Activated naive CD4-positive, alpha-beta T cell treated with anti-CD3 and anti-CD28 coated beads, Interleukin-2, amount 10 ng/mL, durations not matched to agents 7 days and 5 days (primary cell): Measurements from ENCODE around the gene ZC2HC1C.

Experiments used
- CTCF ChIA-PET: fragments of 350-600 bp; sonication (Branson Sonifier 250); formaldehyde crosslinking; loops from one replicate; lab custom pipeline; 2021; ENCODE audit warnings: antibody characterized with exemption; lab: Charles Lee
- DNase-seq: peaks from one replicate; pipeline ENCODE4 v3.0.0-alpha.2; 2020
- H3K27ac Mint-ChIP-seq: one replicate; pipeline ENCODE4 v1.8.0; 2021; ENCODE audit warnings: mild to moderate bottlenecking, moderate library complexity, mixed read lengths
- H3K27me3 Mint-ChIP-seq: one replicate; pipeline ENCODE4 v1.8.0; 2021; ENCODE audit warnings: mild to moderate bottlenecking, mixed read lengths
- H3K36me3 Mint-ChIP-seq: one replicate; pipeline ENCODE4 v1.8.0; 2021; ENCODE audit warnings: mixed read lengths
- H3K4me1 Mint-ChIP-seq: one replicate; pipeline ENCODE4 v1.8.0; 2021; ENCODE audit warnings: mixed read lengths
- H3K4me3 Mint-ChIP-seq: one replicate; pipeline ENCODE4 v1.8.0; 2021; ENCODE audit warnings: mild to moderate bottlenecking, moderate library complexity, mixed read lengths
- H3K9me3 Mint-ChIP-seq: one replicate; pipeline ENCODE4 v1.8.0; 2021; ENCODE audit warnings: mixed read lengths

The ZC2HC1C gene

GRCh38 chr14:75069121-75069810 lies at the start of gene ZC2HC1C:
Gene ZC2HC1C, plus strand, starts transcription at chr14:75069641. Its CDS starts 933 bp downstream, at chr14:75070574.
- DNase-seq: peak; percentile 70
- H3K36me3 Mint-ChIP-seq: no peaks in the 10 kb centered on the region
- CTCF ChIA-PET: interaction anchor here (2.3 kb wide), 1 partner anchor 19 kb away, joined by 8 read pairs; no protein-coding TSS in a partner anchor
- peak within 1 kb of the TSS; percentile 58 for H3K27ac Mint-ChIP-seq
- peaks cover 15% of the 10 kb centered on the region for H3K4me1 Mint-ChIP-seq
- H3K27me3 Mint-ChIP-seq: peaks cover 18% of the 10 kb centered on the region
- no peaks in the 10 kb centered on the region for H3K9me3 Mint-ChIP-seq
- H3K4me3 Mint-ChIP-seq: peak within 1 kb of the TSS; percentile 11

GRCh38 chr14:75022655-75023054 lies 46.8 kb upstream of the ZC2HC1C start:
- peaks cover 15% of the 10 kb centered on the region for H3K36me3 Mint-ChIP-seq
- CTCF ChIA-PET: interaction anchor here (1.3 to 1.6 kb wide), 2 partner anchors 8 to 75 kb away, joined by 4 to 6 read pairs; no protein-coding TSS in a partner anchor
- H3K27me3 Mint-ChIP-seq: no peaks in the 10 kb centered on the region
- no peak overlapping the region for H3K27ac Mint-ChIP-seq
- no peak overlapping the region for H3K4me3 Mint-ChIP-seq
- H3K4me1 Mint-ChIP-seq: no peaks in the 10 kb centered on the region
- H3K9me3 Mint-ChIP-seq: no peaks in the 10 kb centered on the region
- DNase-seq: no peak

- Mint-ChIP-seq H3K4me3 (no peak overlapping the region), H3K4me1 (no peaks in the 10 kb centered on the region), H3K36me3 (peaks cover 16% of the 10 kb centered on the region), H3K27me3 (no peaks in the 10 kb centered on the region), H3K9me3 (no peaks in the 10 kb centered on the region), H3K27ac (no peak overlapping the region)
- CTCF ChIA-PET: interaction anchor here (1.3 to 1.6 kb wide), 2 partner anchors 9 to 75 kb away, joined by 4 to 6 read pairs; no protein-coding TSS in a partner anchor
- no peak for DNase-seq
Observed at GRCh38 chr14:75023108-75023507, 46.3 kb upstream of the ZC2HC1C start.

GRCh38 chr14:75025082-75025481 lies 44.4 kb upstream of the ZC2HC1C start:
- CTCF ChIA-PET: no interaction called here
- Mint-ChIP-seq H3K36me3 (peaks cover 9% of the 10 kb centered on the region), H3K4me3 (no peak overlapping the region), H3K27me3 (no peaks in the 10 kb centered on the region), H3K27ac (no peak overlapping the region), H3K9me3 (no peaks in the 10 kb centered on the region), H3K4me1 (no peaks in the 10 kb centered on the region)
- no peak for DNase-seq

GRCh38 chr14:75025876-75026275 lies 43.6 kb upstream of the ZC2HC1C start:
- H3K36me3 Mint-ChIP-seq: peaks cover 11% of the 10 kb centered on the region
- DNase-seq: no peak
- H3K27me3 Mint-ChIP-seq: no peaks in the 10 kb centered on the region
- H3K27ac Mint-ChIP-seq: no peak overlapping the region
- no peaks in the 10 kb centered on the region for H3K9me3 Mint-ChIP-seq
- H3K4me3 Mint-ChIP-seq: no peak overlapping the region
- H3K4me1 Mint-ChIP-seq: no peaks in the 10 kb centered on the region
- CTCF ChIA-PET: interaction anchor here (1.2 kb wide), 1 partner anchor 79 kb away, joined by 4 read pairs; no protein-coding TSS in a partner anchor

- no peak for DNase-seq
- no peak overlapping the region for H3K4me3 Mint-ChIP-seq
- CTCF ChIA-PET: no interaction called here
- H3K27ac Mint-ChIP-seq: no peak overlapping the region
- H3K9me3 Mint-ChIP-seq: no peaks in the 10 kb centered on the region
- no peaks in the 10 kb centered on the region for H3K4me1 Mint-ChIP-seq
- H3K27me3 Mint-ChIP-seq: no peaks in the 10 kb centered on the region
- H3K36me3 Mint-ChIP-seq: peaks cover 13% of the 10 kb centered on the region
Observed at GRCh38 chr14:75030147-75030546, 39.3 kb upstream of the ZC2HC1C start.

- Mint-ChIP-seq H3K27me3 (no peaks in the 10 kb centered on the region), H3K36me3 (peaks cover 15% of the 10 kb centered on the region), H3K9me3 (no peaks in the 10 kb centered on the region), H3K4me3 (no peak overlapping the region), H3K27ac (no peak overlapping the region), H3K4me1 (no peaks in the 10 kb centered on the region)
- DNase-seq: no peak
- CTCF ChIA-PET: no interaction called here
Observed at GRCh38 chr14:75032939-75033338, 36.5 kb upstream of the ZC2HC1C start.

- no peaks in the 10 kb centered on the region for H3K9me3 Mint-ChIP-seq
- H3K4me3 Mint-ChIP-seq: no peak overlapping the region
- peaks cover 10% of the 10 kb centered on the region for H3K36me3 Mint-ChIP-seq
- peaks cover 7% of the 10 kb centered on the region for H3K4me1 Mint-ChIP-seq
- no peaks in the 10 kb centered on the region for H3K27me3 Mint-ChIP-seq
- H3K27ac Mint-ChIP-seq: no peak overlapping the region
- no peak for DNase-seq
- CTCF ChIA-PET: no interaction called here
Observed at GRCh38 chr14:75040507-75040906, 28.9 kb upstream of the ZC2HC1C start.

GRCh38 chr14:75040959-75041358 lies 28.5 kb upstream of the ZC2HC1C start:
- DNase-seq: no peak
- Mint-ChIP-seq H3K36me3 (peaks cover 10% of the 10 kb centered on the region), H3K9me3 (no peaks in the 10 kb centered on the region), H3K27me3 (no peaks in the 10 kb centered on the region), H3K27ac (no peak overlapping the region), H3K4me1 (peaks cover 7% of the 10 kb centered on the region), H3K4me3 (no peak overlapping the region)
- CTCF ChIA-PET: no interaction called here

- peaks cover 7% of the 10 kb centered on the region for H3K4me1 Mint-ChIP-seq
- no peak overlapping the region for H3K4me3 Mint-ChIP-seq
- no peaks in the 10 kb centered on the region for H3K9me3 Mint-ChIP-seq
- no peak overlapping the region for H3K27ac Mint-ChIP-seq
- CTCF ChIA-PET: interaction anchor here (0.9 kb wide), 1 partner anchor 96 kb away, joined by 3 read pairs; no protein-coding TSS in a partner anchor
- peaks cover 13% of the 10 kb centered on the region for H3K36me3 Mint-ChIP-seq
- H3K27me3 Mint-ChIP-seq: no peaks in the 10 kb centered on the region
- DNase-seq: no peak
Observed at GRCh38 chr14:75041613-75042012, 27.8 kb upstream of the ZC2HC1C start.

GRCh38 chr14:75042035-75042434 lies 27.4 kb upstream of the ZC2HC1C start:
- Mint-ChIP-seq H3K36me3 (peaks cover 12% of the 10 kb centered on the region), H3K27me3 (no peaks in the 10 kb centered on the region), H3K27ac (no peak overlapping the region), H3K4me3 (no peak overlapping the region), H3K9me3 (no peaks in the 10 kb centered on the region), H3K4me1 (peaks cover 7% of the 10 kb centered on the region)
- no peak for DNase-seq
- CTCF ChIA-PET: interaction anchor here (0.9 kb wide), 1 partner anchor 96 kb away, joined by 3 read pairs; no protein-coding TSS in a partner anchor

GRCh38 chr14:75044322-75044721 lies 25.1 kb upstream of the ZC2HC1C start:
- Mint-ChIP-seq H3K4me1 (peaks cover 9% of the 10 kb centered on the region), H3K9me3 (no peaks in the 10 kb centered on the region), H3K27ac (no peak overlapping the region), H3K27me3 (no peaks in the 10 kb centered on the region), H3K4me3 (no peak overlapping the region), H3K36me3 (peaks cover 13% of the 10 kb centered on the region)
- CTCF ChIA-PET: no interaction called here
- DNase-seq: no peak

GRCh38 chr14:75044752-75045151 lies 24.7 kb upstream of the ZC2HC1C start:
- peaks cover 15% of the 10 kb centered on the region for H3K36me3 Mint-ChIP-seq
- H3K27me3 Mint-ChIP-seq: no peaks in the 10 kb centered on the region
- H3K9me3 Mint-ChIP-seq: no peaks in the 10 kb centered on the region
- no peak for DNase-seq
- CTCF ChIA-PET: interaction anchor here (0.9 to 1.7 kb wide), 2 partner anchors 43 to 184 kb away, joined by 3 to 4 read pairs; no protein-coding TSS in a partner anchor
- H3K4me1 Mint-ChIP-seq: peaks cover 10% of the 10 kb centered on the region
- no peak overlapping the region for H3K4me3 Mint-ChIP-seq
- no peak overlapping the region for H3K27ac Mint-ChIP-seq

GRCh38 chr14:75046275-75046674 lies 23.2 kb upstream of the ZC2HC1C start:
- Mint-ChIP-seq H3K9me3 (no peaks in the 10 kb centered on the region), H3K27ac (no peak overlapping the region), H3K27me3 (peaks cover 2% of the 10 kb centered on the region), H3K36me3 (peaks cover 15% of the 10 kb centered on the region), H3K4me3 (no peak overlapping the region), H3K4me1 (peaks cover 23% of the 10 kb centered on the region)
- no peak for DNase-seq
- CTCF ChIA-PET: interaction anchor here (1.7 kb wide), 1 partner anchor 186 kb away, joined by 3 read pairs; no protein-coding TSS in a partner anchor

GRCh38 chr14:75046899-75047298 lies 22.5 kb upstream of the ZC2HC1C start:
- H3K4me1 Mint-ChIP-seq: peaks cover 27% of the 10 kb centered on the region
- peaks cover 4% of the 10 kb centered on the region for H3K27me3 Mint-ChIP-seq
- no peak overlapping the region for H3K4me3 Mint-ChIP-seq
- no peak for DNase-seq
- peaks cover 15% of the 10 kb centered on the region for H3K36me3 Mint-ChIP-seq
- CTCF ChIA-PET: no interaction called here
- H3K9me3 Mint-ChIP-seq: no peaks in the 10 kb centered on the region
- no peak overlapping the region for H3K27ac Mint-ChIP-seq
